AG09319 (cell line): ENCODE data around the gene LGALSL.

Source experiments
- DNase-seq: peaks from one replicate; pipeline ENCODE4 v3.0.0-alpha.2; 2010; ENCODE audit warnings: low read depth; ENCODE audit errors: extremely low read depth
- CTCF ChIP-seq: IDR thresholded peaks from 2 replicates; pipeline ENCODE4 v1.5.1; 2011; ENCODE audit warnings: low read depth, mild to moderate bottlenecking, inconsistent platforms, low read length, moderate library complexity

Gene LGALSL

GRCh38 chr2:64456293-64456692 is 2.3 kb downstream of the LGALSL start:
- TF ChIP-seq CTCF: no peak
- no peak for DNase-seq

- no peak for TF ChIP-seq CTCF
- no peak for DNase-seq
Measured at GRCh38 chr2:64457524-64457923, 3.6 kb downstream of the LGALSL start.

- no peak for DNase-seq
- no peak for TF ChIP-seq CTCF
Measured at GRCh38 chr2:64459575-64459974, 5.6 kb downstream of the LGALSL start.

GRCh38 chr2:64460330-64460729 is 6.4 kb downstream of the LGALSL start:
- DNase-seq: no peak
- TF ChIP-seq CTCF: no peak

- DNase-seq: no peak
- no peak for TF ChIP-seq CTCF
Measured at GRCh38 chr2:64461271-64462058, 7.5 kb downstream of the LGALSL start.

GRCh38 chr2:64462171-64462570 is 8.2 kb downstream of the LGALSL start:
- TF ChIP-seq CTCF: no peak
- no peak for DNase-seq

- TF ChIP-seq CTCF: no peak
- DNase-seq: no peak
Measured at GRCh38 chr2:64462940-64463700, 9.2 kb downstream of the LGALSL start.
